T-helper 2 cell treated with Interferon-gamma antibody and Interleukin-4, amounts not matched to agents 100 ng/mL and 5 ng/mL, for 36 hours (primary cell): ENCODE data around the gene SLC6A13. TPM values are rescaled to one million over a fixed set of nuclear protein-coding genes. Genes with fewer than 3 reads are reported as not detected.

Experiments used
- intact Hi-C: fragments of 100-400 bp; cut with micrococcal nuclease; formaldehyde crosslinking; loops from one replicate; pipeline ENCODE4 v1.15.1; 2023
- total RNA-seq: library from RNA; stranded (reverse); gene quantifications from 2 replicates; pipeline ENCODE4 v1.2.3, GENCODE V29; 2022

Gene SLC6A13
- total RNA-seq, 1 donor from 2014 or later = 0.18 TPM

GRCh38 chr12:179885-180284 lies 82.8 kb downstream of the SLC6A13 start:
- intact Hi-C loops = no loop called here

GRCh38 chr12:179131-179884 lies 83.3 kb downstream of the SLC6A13 start:
- intact Hi-C loops = no loop called here

GRCh38 chr12:178829-179109 lies 83.9 kb downstream of the SLC6A13 start:
- intact Hi-C loops = no loop called here

- intact Hi-C loops = no loop called here
These were observed 84.4 kb downstream of the SLC6A13 start for GRCh38 chr12:177980-178828.

- intact Hi-C loops = no loop called here
These were observed 85.2 kb downstream of the SLC6A13 start for GRCh38 chr12:177336-177979.

- intact Hi-C loops = no loop called here
These were observed 86.1 kb downstream of the SLC6A13 start for GRCh38 chr12:176321-177181.

- intact Hi-C loops = no loop called here
These were observed 86.9 kb downstream of the SLC6A13 start for GRCh38 chr12:175759-176158.

- intact Hi-C loops = no loop called here
These were observed 87.4 kb downstream of the SLC6A13 start for GRCh38 chr12:175250-175649.

- intact Hi-C loops = no loop called here
These were observed 88.0 kb downstream of the SLC6A13 start for GRCh38 chr12:174596-174995.

- intact Hi-C loops = no loop called here
These were observed 88.5 kb downstream of the SLC6A13 start for GRCh38 chr12:174124-174523.

GRCh38 chr12:172732-173161 lies 89.9 kb downstream of the SLC6A13 start:
- intact Hi-C loops = no loop called here

GRCh38 chr12:171743-172676 lies 90.6 kb downstream of the SLC6A13 start:
- intact Hi-C loops = no loop called here

- intact Hi-C loops = no loop called here
These were observed 91.4 kb downstream of the SLC6A13 start for GRCh38 chr12:171276-171675.

Other genes starting within 250 kb of the SLC6A13 start
- gene IQSEC3, start 196.1 kb downstream of the SLC6A13 start, total RNA-seq = 0.11 and 0.39 TPM in 2 replicates
- not detected in 2 replicates for gene SLC6A12, start 48.7 kb downstream of the SLC6A13 start, total RNA-seq
- 84.3 and 89.5 TPM in 2 replicates for gene KDM5A, start 126.5 kb upstream of the SLC6A13 start, total RNA-seq
- gene CCDC77, start 138.8 kb upstream of the SLC6A13 start, total RNA-seq = 14.1 and 14.7 TPM in 2 replicates
- 14.3 and 15.6 TPM in 2 replicates for gene B4GALNT3, start 197.1 kb upstream of the SLC6A13 start, total RNA-seq